SK-N-SH treated with all-trans-retinoic acid at 6 μM for 48 hours (cell line): ENCODE results near the gene C11orf52.

Experiments
- ARNTL ChIP-seq: fragments of 450-650 bp; formaldehyde crosslinking; IDR thresholded peaks from 2 replicates; pipeline ENCODE4 v1.5.0; 2020; ENCODE audit warnings: low read depth, mild to moderate bottlenecking, moderate library complexity, borderline replicate concordance
- SNAI2 ChIP-seq: fragments of 250-450 bp; sonication (Bioruptor Pico); IDR thresholded peaks from 2 replicates; pipeline ENCODE4 v1.5.0; 2020; ENCODE audit warnings: mild to moderate bottlenecking, moderate library complexity
- ZC3H10 ChIP-seq: fragments of 250-450 bp; sonication (Bioruptor Pico); IDR thresholded peaks from 2 replicates; pipeline ENCODE4 v1.5.1; 2021; ENCODE audit warnings: mild to moderate bottlenecking, moderate library complexity

- TF ChIP-seq ZC3H10 (no peak), ARNTL (CRISPR knock-in tag) (no peak), SNAI2 (CRISPR knock-in tag) (no peak)
Measured at GRCh38 chr11:111938687-111939160, 20.0 kb downstream of the C11orf52 start.
